HG02981 (cell line): ENCODE results near the gene COL24A1.
"Not testable (repeated sequence)": the region's sequence is repeated elsewhere in the genome, so short reads cannot be mapped to it uniquely, and the experiment has no call there.

ENCODE experiments used
- ATAC-seq: cut with Tn5 transposase; IDR thresholded peaks from one replicate; pipeline ENCODE4 v1.9.1; 2021; ENCODE audit warnings: mild to moderate bottlenecking, moderate library complexity; ENCODE audit not compliant: unreplicated experiment

The COL24A1 gene

GRCh38 chr1:86153836-86154235 is 2.7 kb downstream of the COL24A1 start:
- no peak for ATAC-seq

GRCh38 chr1:86152887-86153286 is 3.7 kb downstream of the COL24A1 start:
- no peak for ATAC-seq

GRCh38 chr1:86151427-86151826 is 5.1 kb downstream of the COL24A1 start:
- no peak for ATAC-seq

GRCh38 chr1:86150553-86151055 is 6.0 kb downstream of the COL24A1 start:
- no peak for ATAC-seq

- ATAC-seq: no peak
Observed at GRCh38 chr1:86149591-86149990, 7.0 kb downstream of the COL24A1 start.

GRCh38 chr1:86147755-86148154 is 8.8 kb downstream of the COL24A1 start:
- no peak for ATAC-seq

GRCh38 chr1:86146566-86146965 is 10.0 kb downstream of the COL24A1 start:
- no peak for ATAC-seq

GRCh38 chr1:86140281-86140880 is 16.2 kb downstream of the COL24A1 start:
- ATAC-seq: no peak

GRCh38 chr1:86138746-86139145 is 17.8 kb downstream of the COL24A1 start:
- no peak for ATAC-seq

GRCh38 chr1:86137436-86137835 is 19.1 kb downstream of the COL24A1 start:
- no peak for ATAC-seq

GRCh38 chr1:86119214-86119764 is 37.3 kb downstream of the COL24A1 start:
- no peak for ATAC-seq

GRCh38 chr1:86114816-86115400 is 41.7 kb downstream of the COL24A1 start:
- ATAC-seq: no peak

- ATAC-seq: no peak
Observed at GRCh38 chr1:86114236-86114635, 42.3 kb downstream of the COL24A1 start.

- ATAC-seq: not testable (repeated sequence)
Observed at GRCh38 chr1:86111590-86111989, 45.0 kb downstream of the COL24A1 start.

- no peak for ATAC-seq
Observed at GRCh38 chr1:86110451-86111129, 46.0 kb downstream of the COL24A1 start.

GRCh38 chr1:86105533-86105866 is 51.1 kb downstream of the COL24A1 start:
- ATAC-seq: no peak

- no peak for ATAC-seq
Observed at GRCh38 chr1:86104606-86105532, 51.7 kb downstream of the COL24A1 start.

GRCh38 chr1:86101616-86102015 is 55.0 kb downstream of the COL24A1 start:
- no peak for ATAC-seq

- no peak for ATAC-seq
Observed at GRCh38 chr1:86100401-86100800, 56.2 kb downstream of the COL24A1 start.

- ATAC-seq: no peak
Observed at GRCh38 chr1:86089765-86090164, 66.8 kb downstream of the COL24A1 start.
